Loucy (cell line): ENCODE measurements around the gene MGLL.

Experiments used
- EZH2phosphoT487 ChIP-seq: fragments of 200-600 bp; IDR thresholded peaks from 2 replicates; pipeline ENCODE4 v1.6.1; 2018; ENCODE audit warnings: antibody characterized with exemption, mild to moderate bottlenecking, moderate library complexity, borderline replicate concordance
- TF ChIP-seq, protein P1 (sequence below): fragments of 200-600 bp; sonication (generic); conservative IDR thresholded peaks from 2 replicates; pipeline ENCODE4 v1.5.1; 2014; ENCODE audit warnings: mild to moderate bottlenecking, antibody characterized with exemption, low read length

DNA sequence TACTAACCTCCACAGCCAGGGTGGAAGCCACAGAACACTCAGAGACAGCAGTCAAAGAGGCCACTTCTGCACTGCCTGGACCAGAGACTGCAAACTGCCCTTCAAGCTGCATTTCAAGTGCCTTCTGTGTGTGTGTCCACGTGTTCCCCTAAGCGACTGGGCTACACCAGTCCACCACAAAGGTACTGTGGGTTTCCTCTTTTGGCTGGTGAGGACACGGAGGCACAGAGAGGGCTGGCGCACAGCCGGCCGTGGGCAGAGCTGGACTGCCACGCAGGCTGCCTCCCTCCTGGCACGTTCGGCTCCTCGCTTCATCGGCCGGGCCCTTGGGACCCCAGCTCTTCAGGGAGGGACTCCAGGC is 60.9 kb downstream of the MGLL start:
- TF ChIP-seq, protein P1, sequence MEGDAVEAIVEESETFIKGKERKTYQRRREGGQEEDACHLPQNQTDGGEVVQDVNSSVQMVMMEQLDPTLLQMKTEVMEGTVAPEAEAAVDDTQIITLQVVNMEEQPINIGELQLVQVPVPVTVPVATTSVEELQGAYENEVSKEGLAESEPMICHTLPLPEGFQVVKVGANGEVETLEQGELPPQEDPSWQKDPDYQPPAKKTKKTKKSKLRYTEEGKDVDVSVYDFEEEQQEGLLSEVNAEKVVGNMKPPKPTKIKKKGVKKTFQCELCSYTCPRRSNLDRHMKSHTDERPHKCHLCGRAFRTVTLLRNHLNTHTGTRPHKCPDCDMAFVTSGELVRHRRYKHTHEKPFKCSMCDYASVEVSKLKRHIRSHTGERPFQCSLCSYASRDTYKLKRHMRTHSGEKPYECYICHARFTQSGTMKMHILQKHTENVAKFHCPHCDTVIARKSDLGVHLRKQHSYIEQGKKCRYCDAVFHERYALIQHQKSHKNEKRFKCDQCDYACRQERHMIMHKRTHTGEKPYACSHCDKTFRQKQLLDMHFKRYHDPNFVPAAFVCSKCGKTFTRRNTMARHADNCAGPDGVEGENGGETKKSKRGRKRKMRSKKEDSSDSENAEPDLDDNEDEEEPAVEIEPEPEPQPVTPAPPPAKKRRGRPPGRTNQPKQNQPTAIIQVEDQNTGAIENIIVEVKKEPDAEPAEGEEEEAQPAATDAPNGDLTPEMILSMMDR, result peak; percentile 18; the same call in 1 of the 2 replicates
- TF ChIP-seq EZH2phosphoT487, result no peak
